Small intestine (tissue), 7 donors: ENCODE data around the gene STAG1. TPM values are rescaled to one million over a fixed set of nuclear protein-coding genes. Genes with fewer than 3 reads are reported as not detected.
"Not testable (repeated sequence)": the region's sequence is repeated elsewhere in the genome, so short reads cannot be mapped to it uniquely, and the experiment has no call there.

Experiments
- DNase-seq, 2 donors: peaks; one replicate each; pipeline versions ENCODE4 v3.0.0 to v3.0.0-alpha.2; 2013
- FAIRE-seq: peaks from 2 replicates; lab custom pipeline; 2012; peaks lifted over from hg19 to GRCh38; lab: Jason Lieb, UNC
- H3K27ac ChIP-seq, 3 donors: one replicate each; pipeline ENCODE4 v1.5.1; 2013; ENCODE audit warnings: low read length in 2 of 3, mild to moderate bottlenecking in 2 of 3, control low read depth in 1 of 3, inconsistent platforms in 1 of 3, low read depth in 1 of 3, moderate library complexity in 1 of 3
- H3K27me3 ChIP-seq, 3 donors: one replicate each; pipeline ENCODE4 v1.6.1; 2013; ENCODE audit warnings: low read length in 3 of 3, inconsistent platforms in 1 of 3; ENCODE audit not compliant: control insufficient read depth in 3 of 3, insufficient read depth in 3 of 3
- H3K36me3 ChIP-seq, 3 donors: one replicate each; pipeline ENCODE4 v1.6.1; 2013; ENCODE audit warnings: low read length in 3 of 3, inconsistent platforms in 1 of 3, low read depth in 1 of 3, mild to moderate bottlenecking in 1 of 3, moderate library complexity in 1 of 3; ENCODE audit not compliant: control insufficient read depth in 3 of 3, insufficient read depth in 2 of 3
- H3K4me1 ChIP-seq, 3 donors: one replicate each; pipeline ENCODE4 v1.6.1; 2013; ENCODE audit warnings: low read length in 2 of 3, inconsistent platforms in 1 of 3, low read depth in 1 of 3, mild to moderate bottlenecking in 1 of 3, moderate library complexity in 1 of 3; ENCODE audit not compliant: control insufficient read depth in 3 of 3, insufficient read depth in 2 of 3
- H3K4me3 ChIP-seq, 3 donors: one replicate each; pipeline ENCODE4 v1.5.1; 2013; ENCODE audit warnings: low read length in 3 of 3, control low read depth in 1 of 3, inconsistent platforms in 1 of 3, low read depth in 1 of 3, mild to moderate bottlenecking in 1 of 3, moderate library complexity in 1 of 3
- H3K9me3 ChIP-seq, 2 donors: one replicate each; pipeline ENCODE4 v1.6.1; 2013; ENCODE audit warnings: low read depth in 1 of 2, low read length in 1 of 2; ENCODE audit not compliant: control insufficient read depth in 2 of 2, insufficient read depth in 1 of 2
- WGBS, 3 donors: extraction: QIAGEN DNeasy Blood & Tissue Kit; methylation state at CpG; one replicate each; pipeline ENCODE4 v1.1.7; 2013; 5-methylcytosine and 5-hydroxymethylcytosine counted together
- polyA plus RNA-seq, 4 donors: library from polyadenylated mRNA; stranded (reverse) in 3 of 4; unstranded in 1 of 4; fragments of 200-250 nt in 3 of 4; fragments of 120-200 nt in 1 of 4; gene quantifications; one replicate each; pipeline versions ENCODE4 v1.2.1 to v1.2.3, GENCODE V29; 2013
- donor health status: healthy with polysubstance abuse.
- donor health status: control.
- donor health status: control.
- donor health status: Bipolar disorder and iron deficiency.
- donor health status: healthy.

Gene STAG1
- polyA plus RNA-seq, 4 donors: 10.0 to 29.9 (median 11.4) TPM

GRCh38 chr3:136631424-136631823, 120.8 kb downstream of the STAG1 start:
- Histone ChIP-seq H3K27ac (no peak overlapping the region), H3K4me3 (no peak overlapping the region), H3K9me3 (peaks cover 0 to 4% of the 10 kb centered on the region in 2 donors), H3K36me3 (peaks cover 0 to 6% (median 0%) of the 10 kb centered on the region in 3 donors), H3K27me3 (no peaks in the 10 kb centered on the region), H3K4me1 (no peaks in the 10 kb centered on the region)
- FAIRE-seq: no peak
- WGBS, 3 donors: 84 to 93% (median 87%) methylated on average over 5 of the region's 5 CpGs
- no peak for DNase-seq

- FAIRE-seq (peak; percentile 44), DNase-seq (no peak)
- Histone ChIP-seq H3K9me3 (peaks cover 0 to 4% of the 10 kb centered on the region in 2 donors), H3K27ac (no peak overlapping the region), H3K4me3 (no peak overlapping the region), H3K36me3 (peaks cover 0 to 6% (median 0%) of the 10 kb centered on the region in 3 donors), H3K27me3 (no peaks in the 10 kb centered on the region), H3K4me1 (peaks cover 0 to 2% (median 0%) of the 10 kb centered on the region in 3 donors)
- WGBS, 3 donors: 61 to 87% (median 86%) methylated on average over 1 of the region's 1 CpG
Observed at GRCh38 chr3:136630915-136631314, 121.3 kb downstream of the STAG1 start.

- 37 to 67% (median 63%) methylated on average over 3 of the region's 3 CpGs for WGBS, 3 donors
- DNase-seq: no peak
- no peak for FAIRE-seq
- peaks cover 0 to 4% of the 10 kb centered on the region in 2 donors for H3K9me3 ChIP-seq
- no peak overlapping the region for H3K4me3 ChIP-seq
- no peak overlapping the region for H3K27ac ChIP-seq
- peaks cover 0 to 8% (median 0%) of the 10 kb centered on the region in 3 donors for H3K36me3 ChIP-seq
- no peaks in the 10 kb centered on the region for H3K27me3 ChIP-seq
- H3K4me1 ChIP-seq: peaks cover 0 to 3% (median 2%) of the 10 kb centered on the region in 3 donors
Observed at GRCh38 chr3:136626493-136626892, 125.7 kb downstream of the STAG1 start.

- peaks cover 0 to 3% (median 2%) of the 10 kb centered on the region in 3 donors for H3K4me1 ChIP-seq
- WGBS, 3 donors: 28 to 69% (median 47%) methylated on average over 4 of the region's 4 CpGs
- peaks cover 0 to 8% (median 0%) of the 10 kb centered on the region in 3 donors for H3K36me3 ChIP-seq
- DNase-seq (peak; percentile 89 to 94), FAIRE-seq (peak; percentile 36)
- H3K4me3 ChIP-seq: no peak overlapping the region
- peak overlapping the region in 2 of 3 donors; percentile 11 to 26 for H3K27ac ChIP-seq
- no peaks in the 10 kb centered on the region for H3K27me3 ChIP-seq
- H3K9me3 ChIP-seq: peaks cover 0 to 4% of the 10 kb centered on the region in 2 donors
Observed at GRCh38 chr3:136624894-136625815, 127.0 kb downstream of the STAG1 start.

GRCh38 chr3:136624371-136624770, 127.8 kb downstream of the STAG1 start:
- Histone ChIP-seq H3K4me1 (peaks cover 0 to 3% (median 2%) of the 10 kb centered on the region in 3 donors), H3K27me3 (no peaks in the 10 kb centered on the region), H3K4me3 (no peak overlapping the region), H3K36me3 (peaks cover 0 to 11% (median 0%) of the 10 kb centered on the region in 3 donors), H3K9me3 (peaks cover 0 to 4% of the 10 kb centered on the region in 2 donors), H3K27ac (no peak overlapping the region)
- DNase-seq (no peak), FAIRE-seq (no peak)
- WGBS, 3 donors: 81 to 88% (median 84%) methylated on average over 3 of the region's 3 CpGs

- no peak for DNase-seq
- Histone ChIP-seq H3K27me3 (no peaks in the 10 kb centered on the region), H3K4me3 (no peak overlapping the region), H3K4me1 (peaks cover 0 to 5% (median 3%) of the 10 kb centered on the region in 3 donors), H3K9me3 (no peaks in the 10 kb centered on the region), H3K27ac (no peak overlapping the region), H3K36me3 (peaks cover 0 to 10% (median 0%) of the 10 kb centered on the region in 3 donors)
- WGBS, 3 donors: 87 to 95% (median 92%) methylated on average over 2 of the region's 2 CpGs
- no peak for FAIRE-seq
Observed at GRCh38 chr3:136621628-136622027, 130.6 kb downstream of the STAG1 start.

- DNase-seq (no peak), FAIRE-seq (no peak)
- H3K4me3 ChIP-seq: no peak overlapping the region
- peaks cover 0 to 12% (median 0%) of the 10 kb centered on the region in 3 donors for H3K36me3 ChIP-seq
- no peaks in the 10 kb centered on the region for H3K9me3 ChIP-seq
- H3K4me1 ChIP-seq: peaks cover 0 to 5% (median 0%) of the 10 kb centered on the region in 3 donors
- H3K27me3 ChIP-seq: no peaks in the 10 kb centered on the region
- no peak overlapping the region for H3K27ac ChIP-seq
Observed at GRCh38 chr3:136620436-136620835, 131.7 kb downstream of the STAG1 start.

GRCh38 chr3:136617969-136618525, 134.1 kb downstream of the STAG1 start:
- not testable (repeated sequence) for H3K27me3 ChIP-seq, H3K4me3 ChIP-seq, H3K27ac ChIP-seq, FAIRE-seq, H3K9me3 ChIP-seq, H3K4me1 ChIP-seq
- 73 to 92% (median 86%) methylated on average over 6 of the region's 6 CpGs for WGBS, 3 donors
- peak in 1 of 2 donors; percentile 25 for DNase-seq
- H3K36me3 ChIP-seq: peaks cover 0 to 13% (median 0%) of the 10 kb centered on the region in 3 donors
